HG02588 (cell line): ENCODE measurements around the gene TIMM10.

Experiments
- ATAC-seq: cut with Tn5 transposase; IDR thresholded peaks from one replicate; pipeline ENCODE4 v1.9.1; 2021; ENCODE audit warnings: mild to moderate bottlenecking, moderate library complexity; ENCODE audit not compliant: unreplicated experiment

TIMM10 gene

DNA sequence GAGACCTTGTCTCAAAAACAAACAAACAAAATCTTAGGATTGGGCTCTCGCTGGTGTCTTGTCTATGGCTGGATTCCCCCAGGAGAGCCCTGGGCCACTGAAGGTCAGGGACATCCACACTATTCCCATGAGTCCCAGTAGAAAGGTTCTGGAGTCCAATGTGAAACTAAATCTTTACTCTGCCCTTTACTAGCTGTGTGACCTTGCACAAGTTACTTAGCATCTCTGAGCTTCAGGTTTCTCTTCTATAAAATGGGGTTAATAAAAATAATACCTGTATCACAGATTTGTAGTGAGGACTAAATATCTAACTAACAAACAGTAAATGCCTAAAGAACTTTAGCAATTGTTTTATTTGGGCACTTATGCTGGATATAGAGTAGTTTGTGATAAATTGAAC is 24.0 kb downstream of the TIMM10 start:
- ATAC-seq, result no peak

DNA sequence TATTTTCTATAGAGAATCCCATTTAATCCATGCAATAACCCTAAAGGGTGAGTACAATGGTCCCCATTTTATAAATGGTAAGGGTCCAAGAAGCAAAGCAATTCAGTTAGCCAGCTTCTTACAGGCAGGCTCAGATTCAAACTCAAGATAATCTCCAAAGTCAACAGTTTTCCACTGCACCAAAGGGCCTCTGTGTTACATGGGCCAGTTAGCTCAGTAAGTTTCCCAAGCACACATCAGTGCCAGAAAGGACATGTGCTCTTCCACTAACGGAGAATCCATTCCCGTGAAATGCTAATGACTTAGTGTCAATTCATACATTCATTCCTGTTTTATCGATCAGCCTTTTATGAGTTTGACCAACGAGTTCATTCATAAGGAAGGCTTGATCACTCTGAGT is 26.0 kb downstream of the TIMM10 start:
- ATAC-seq, result no peak

DNA sequence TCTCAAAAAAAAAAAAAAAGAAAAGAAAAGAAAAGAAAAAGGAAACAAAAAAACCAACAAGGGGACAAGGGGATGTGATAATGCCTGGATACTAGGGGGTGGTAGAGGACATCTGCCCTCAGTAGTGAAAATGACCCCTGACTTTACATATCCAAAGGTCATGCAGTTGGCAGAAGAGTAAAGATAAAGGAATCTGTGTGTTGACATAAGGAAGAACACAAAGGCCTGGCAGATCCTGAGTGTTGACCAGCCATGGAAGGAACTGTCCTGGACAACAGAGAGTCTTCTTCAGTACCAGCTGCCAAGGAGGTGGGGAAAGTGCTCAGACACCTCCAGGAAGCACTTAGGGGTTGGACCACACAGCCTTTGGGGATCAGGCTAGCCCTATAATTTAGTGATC is 27.7 kb downstream of the TIMM10 start:
- no peak for ATAC-seq

DNA sequence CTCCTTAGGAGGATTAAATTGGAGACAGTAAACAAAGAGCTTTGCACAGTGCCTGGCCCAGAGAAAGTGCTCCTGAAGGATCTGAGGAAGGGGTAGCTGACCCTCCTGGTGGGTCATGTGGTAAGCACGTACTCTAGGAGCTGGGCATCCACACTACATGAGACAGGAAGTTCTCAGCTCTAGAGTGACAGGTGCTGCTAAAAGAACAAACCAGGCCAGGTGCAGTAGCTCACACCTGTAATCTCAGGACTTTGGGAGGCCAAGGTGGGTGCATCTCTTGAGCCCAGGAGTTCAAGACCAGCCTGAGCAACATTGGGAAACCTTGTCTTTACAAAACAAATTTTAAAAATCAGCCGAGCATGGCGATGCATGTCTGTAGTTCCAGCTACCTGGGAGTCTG is 28.2 kb downstream of the TIMM10 start:
- no peak for ATAC-seq

- no peak for ATAC-seq
Measured at GRCh38 chr11:57501953-57502352, 28.6 kb downstream of the TIMM10 start.

DNA sequence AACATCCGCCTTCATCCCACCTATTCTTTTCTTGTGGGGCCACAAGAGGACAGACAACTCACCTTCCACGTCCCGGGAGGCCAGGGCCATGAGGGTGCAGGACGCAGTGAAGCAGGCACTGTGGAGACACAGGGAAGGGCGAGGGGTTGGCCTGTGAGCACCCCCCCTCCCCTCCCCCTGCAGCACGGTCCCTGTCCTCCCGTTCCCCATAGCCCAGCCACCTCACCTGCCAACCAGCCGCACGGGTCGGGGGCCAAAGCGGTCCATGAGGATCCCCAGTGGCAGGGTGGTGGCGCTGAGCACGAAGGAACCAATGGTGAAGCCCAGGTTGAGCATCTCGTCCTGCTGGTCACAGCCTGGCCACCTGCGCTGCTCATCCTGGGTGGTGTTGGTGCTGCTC is 29.6 kb downstream of the TIMM10 start:
- ATAC-seq, result no peak

DNA sequence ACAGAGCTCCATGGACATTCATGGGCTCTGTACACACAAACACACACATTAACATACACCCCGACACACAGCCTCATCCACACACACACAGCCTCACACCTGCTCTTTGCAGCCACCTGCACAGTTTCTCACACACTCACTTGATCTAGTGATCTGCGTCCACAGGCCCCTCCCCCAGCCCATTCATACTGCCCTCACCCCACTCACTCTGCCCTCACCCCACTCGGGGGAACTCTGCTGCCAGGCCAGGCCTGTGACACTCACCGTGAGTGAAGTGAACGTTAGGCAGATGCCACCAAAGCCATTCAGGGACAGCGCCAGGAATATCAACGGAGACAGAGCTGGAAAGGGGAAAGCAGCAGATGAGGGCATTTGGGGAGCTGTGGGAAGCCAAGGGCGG is 30.0 kb downstream of the TIMM10 start:
- no peak for ATAC-seq

- no peak for ATAC-seq
Measured at GRCh38 chr11:57499983-57500461, 30.5 kb downstream of the TIMM10 start.

- ATAC-seq, result peak; percentile 82
Measured at GRCh38 chr11:57499413-57499982, 31.1 kb downstream of the TIMM10 start.

- no peak for ATAC-seq
Measured at GRCh38 chr11:57498540-57498939, 32.0 kb downstream of the TIMM10 start.

DNA sequence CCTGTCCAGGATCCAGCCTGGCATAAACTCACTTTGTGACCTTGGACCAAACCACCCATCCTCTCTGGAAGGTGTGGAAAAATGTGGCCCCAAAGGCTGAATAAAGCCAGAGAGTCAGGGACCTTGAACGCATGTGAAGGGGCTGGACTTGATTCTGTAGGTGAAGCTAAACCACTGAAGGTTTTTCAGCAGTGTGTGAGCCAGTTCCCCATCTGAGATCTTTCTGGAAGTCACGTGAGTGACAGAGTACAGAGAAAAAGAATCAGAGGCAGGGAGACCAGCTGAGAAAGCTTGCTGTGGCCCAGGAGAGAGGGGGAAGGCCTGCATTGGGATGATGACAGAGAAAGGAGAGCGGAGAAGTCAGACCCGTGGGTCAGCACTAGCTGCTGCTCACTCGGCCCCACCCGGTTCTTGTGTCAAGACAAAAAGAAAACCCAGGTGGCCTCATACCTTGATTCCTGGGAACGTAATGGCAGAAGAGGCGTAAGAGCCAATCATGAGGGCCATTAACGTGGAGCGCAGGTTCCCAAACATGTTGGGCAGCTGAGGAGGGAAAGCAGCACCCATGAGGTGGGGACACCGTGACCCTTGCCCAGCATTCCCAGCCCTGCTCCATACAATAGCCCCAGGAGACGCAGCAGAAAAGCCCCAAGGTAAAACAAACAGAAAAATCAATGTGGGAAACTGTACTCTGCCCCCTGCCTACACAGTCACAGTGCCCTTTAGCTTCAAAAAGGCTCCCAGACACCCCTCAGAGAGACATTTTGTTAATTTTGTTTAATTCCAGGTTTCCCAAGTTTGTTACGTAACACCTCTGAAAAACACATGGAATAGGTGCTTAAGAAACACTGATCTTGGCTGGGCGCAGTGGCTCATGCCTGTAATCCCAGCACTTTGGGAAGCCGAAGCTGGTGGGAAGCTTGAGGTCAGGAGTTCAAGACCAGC is 33.0 kb downstream of the TIMM10 start:
- no peak for ATAC-seq

GRCh38 chr11:57496109-57496820 is 34.3 kb downstream of the TIMM10 start:
- ATAC-seq, result no peak

GRCh38 chr11:57493507-57494503 is 36.7 kb downstream of the TIMM10 start:
- peak; percentile 66 for ATAC-seq

- no peak for ATAC-seq
Measured at GRCh38 chr11:57491371-57492061, 39.0 kb downstream of the TIMM10 start.

DNA sequence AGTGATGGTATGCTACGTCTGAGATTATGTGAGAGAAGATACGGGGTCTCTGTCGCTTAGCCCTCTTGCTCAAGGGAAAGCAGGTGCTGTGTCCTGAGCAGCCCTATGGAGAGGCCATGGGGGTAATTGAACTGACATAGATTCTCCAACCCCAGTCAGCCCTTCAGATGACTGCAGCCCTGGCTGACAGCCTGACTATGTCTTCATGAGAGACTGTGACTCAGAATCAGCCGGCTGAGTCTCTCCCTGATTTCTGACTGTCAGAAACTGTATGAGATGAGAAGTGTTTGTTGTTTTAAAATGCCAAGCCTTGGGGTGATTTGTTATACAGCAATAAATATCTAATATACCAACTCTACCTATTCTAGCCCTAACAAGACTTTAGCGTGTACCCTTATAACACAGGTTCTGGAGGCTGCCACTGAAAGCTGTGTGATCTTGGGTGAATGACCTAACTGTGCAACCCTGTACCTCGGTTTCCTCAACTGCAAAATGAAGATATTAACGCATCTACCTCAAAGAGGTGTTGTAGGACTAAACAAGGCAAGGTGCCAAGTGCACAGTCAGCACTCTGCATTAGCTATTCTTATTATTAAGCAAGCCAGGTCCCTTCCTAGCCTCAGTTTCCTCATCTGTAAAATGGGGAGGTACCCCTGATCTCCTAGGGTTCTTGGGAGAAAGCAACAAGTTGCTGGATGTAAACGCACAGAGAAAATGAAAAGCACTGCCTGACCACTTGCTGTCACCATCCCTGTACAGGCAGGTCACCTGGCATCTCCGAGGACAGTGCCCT is 39.9 kb downstream of the TIMM10 start:
- ATAC-seq, result no peak

DNA sequence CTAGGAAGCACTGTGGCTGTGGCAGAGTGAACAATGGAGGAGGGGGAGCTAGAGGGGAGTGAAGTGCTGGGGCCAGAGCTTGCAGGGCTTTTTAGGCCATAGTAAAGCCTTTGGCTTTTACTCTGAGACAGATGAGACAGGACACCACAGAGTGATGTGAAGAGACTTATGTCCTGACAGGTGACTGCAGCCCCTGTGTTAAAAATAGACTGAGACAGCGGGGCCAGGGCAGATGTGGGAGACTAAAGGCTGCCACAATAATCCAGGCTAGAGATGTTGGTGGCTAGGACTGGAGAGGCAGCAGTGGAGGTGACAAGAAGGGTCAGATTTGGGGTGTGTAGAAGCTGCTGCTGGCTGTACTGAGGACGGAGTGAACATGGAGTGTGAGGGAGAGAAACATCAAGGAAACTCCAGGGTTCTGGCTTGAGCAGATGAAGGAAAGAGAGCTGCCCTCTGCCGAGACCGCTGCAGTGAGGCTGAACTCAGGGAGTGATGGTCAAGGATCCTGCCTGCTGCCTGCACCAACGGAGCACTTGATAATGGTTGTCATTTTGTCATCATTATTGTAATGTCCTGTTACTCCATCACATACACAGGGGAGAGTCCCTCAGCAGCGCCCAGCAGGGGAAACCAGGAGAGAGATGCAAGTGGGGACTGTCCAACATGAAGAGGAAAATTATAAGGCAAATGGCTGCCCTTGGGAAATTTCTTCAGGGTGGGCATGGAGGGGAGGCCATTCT is 42.5 kb downstream of the TIMM10 start:
- no peak for ATAC-seq

DNA sequence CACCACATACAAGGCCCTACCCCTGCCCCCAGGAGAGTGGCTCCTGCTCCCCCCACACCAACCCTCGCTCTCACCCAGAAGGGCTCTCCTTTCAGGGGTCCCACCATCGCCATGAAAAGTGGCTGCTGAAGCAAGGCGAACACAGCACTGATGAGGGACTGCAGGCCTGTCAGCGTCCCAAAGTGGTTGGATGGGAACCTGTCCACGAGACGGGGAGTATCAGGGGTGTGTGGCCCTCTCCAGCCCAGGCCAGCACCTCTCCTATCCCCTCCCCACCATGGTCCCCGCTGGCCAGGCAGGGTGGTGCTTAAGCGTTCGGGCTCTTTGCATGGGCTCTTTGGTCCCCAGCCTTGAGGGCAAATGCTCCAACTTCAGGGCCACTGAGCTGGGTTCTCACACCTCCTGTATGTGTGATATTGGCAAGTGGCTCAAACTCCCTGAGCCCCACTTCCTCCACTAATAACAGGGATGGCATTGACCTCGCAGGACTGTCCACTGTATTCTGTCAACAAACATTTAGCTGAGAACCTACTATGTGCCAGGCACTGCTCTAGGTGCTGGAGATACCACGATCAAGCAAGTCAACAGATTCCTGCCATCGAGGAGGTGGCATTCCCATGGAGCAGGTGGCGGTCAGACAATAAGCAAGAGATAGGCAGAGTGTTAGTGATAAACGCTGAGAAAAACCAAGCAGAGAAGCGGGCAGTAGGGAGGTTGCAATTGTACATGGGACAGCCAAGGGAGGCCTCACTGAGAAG is 43.4 kb downstream of the TIMM10 start:
- ATAC-seq, result no peak
